Measurements from ENCODE around the gene GFOD1.
A peak's percentile ranks its signal among the peaks of the same experiment; 100 is the strongest.

The GFOD1 gene

DNA sequence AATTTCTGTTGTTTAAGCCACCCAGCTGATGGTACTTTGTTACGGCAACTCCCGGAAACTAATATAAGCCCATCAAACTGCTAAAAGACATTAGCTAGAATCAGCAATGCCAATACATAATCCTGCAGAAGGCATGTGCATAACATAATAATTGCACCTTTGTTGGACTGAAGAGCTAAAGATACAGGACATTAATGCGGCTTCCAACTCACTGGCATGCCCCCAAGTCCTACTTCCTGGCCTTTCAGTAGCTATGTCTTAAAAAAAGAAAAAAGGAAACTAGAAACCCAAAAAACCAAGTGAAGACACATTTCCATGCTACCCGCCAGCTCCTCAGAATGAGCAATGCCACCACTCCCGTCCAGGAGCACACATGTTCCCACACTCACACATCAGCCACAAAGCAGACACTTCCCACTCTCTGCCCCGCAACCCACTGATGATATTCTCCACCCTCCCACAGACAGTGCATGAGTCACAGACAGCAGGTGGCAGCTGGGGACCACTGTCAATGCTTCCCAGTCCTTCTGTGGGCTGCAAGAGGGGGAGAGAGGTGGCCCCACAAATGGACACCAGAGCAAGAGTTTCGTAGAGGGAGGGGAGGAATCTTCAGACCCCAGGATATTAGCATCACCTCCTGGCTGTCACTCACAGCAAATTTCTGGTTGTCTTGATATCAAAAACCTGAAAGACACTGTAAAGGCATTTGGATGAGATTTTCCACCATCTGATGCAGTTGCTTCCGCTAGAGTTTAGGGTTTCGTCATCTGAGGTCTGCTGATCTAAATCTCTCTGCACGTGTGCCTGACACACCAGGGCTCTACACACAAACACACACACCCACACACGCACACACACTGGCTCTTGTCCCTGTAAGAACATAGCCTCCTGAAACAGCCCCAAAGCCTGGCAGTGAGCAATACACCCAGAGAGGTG is 32.8 kb downstream of the GFOD1 start:
- Histone ChIP-seq H3K4me1 (ENCODE audit: control insufficient read depth, insufficient read depth, low read length) (no peaks in the 10 kb centered on the region), H3K9me3 (ENCODE audit: control insufficient read depth, insufficient read depth, low read length) (no peaks in the 10 kb centered on the region), H3K27me3 (ENCODE audit: control insufficient read depth, insufficient read depth, low read length) (no peaks in the 10 kb centered on the region), H3K36me3 (ENCODE audit: control insufficient read depth, insufficient read depth, low read length) (no peaks in the 10 kb centered on the region), H3K4me3 (ENCODE audit: low read depth, low read length) (no peak overlapping the region), H3K9ac (ENCODE audit: low read depth, low read length) (no peak overlapping the region)

DNA sequence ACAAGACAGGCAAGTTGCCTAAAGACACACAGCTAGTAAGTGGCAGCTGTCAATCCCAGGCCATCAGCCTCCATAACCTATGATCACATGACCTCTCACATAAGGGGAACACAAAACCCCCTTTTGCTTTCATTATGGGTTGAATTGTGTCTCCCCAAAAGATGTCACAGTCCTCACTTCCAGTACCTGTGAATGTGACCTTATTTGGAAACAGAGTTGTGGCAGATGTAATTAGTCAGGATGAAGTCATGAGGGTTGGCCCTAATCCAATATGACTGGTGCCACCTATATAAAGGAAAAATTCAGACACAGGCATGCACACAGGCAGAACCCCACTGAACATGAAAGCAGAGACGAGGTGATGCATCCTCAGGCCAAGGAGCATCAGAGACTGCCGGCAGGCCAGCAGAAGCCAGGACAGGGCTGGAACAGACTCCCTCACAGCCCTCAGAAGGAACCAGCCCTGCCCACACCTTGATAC is 33.6 kb downstream of the GFOD1 start:
- no peaks in the 10 kb centered on the region for H3K4me1 ChIP-seq (ENCODE audit: control insufficient read depth, insufficient read depth, low read length)
- H3K4me3 ChIP-seq (ENCODE audit: low read depth, low read length) = no peak overlapping the region
- H3K9me3 ChIP-seq (ENCODE audit: control insufficient read depth, insufficient read depth, low read length) = no peaks in the 10 kb centered on the region
- no peak overlapping the region for H3K9ac ChIP-seq (ENCODE audit: low read depth, low read length)
- no peaks in the 10 kb centered on the region for H3K27me3 ChIP-seq (ENCODE audit: control insufficient read depth, insufficient read depth, low read length)
- H3K36me3 ChIP-seq (ENCODE audit: control insufficient read depth, insufficient read depth, low read length) = no peaks in the 10 kb centered on the region

DNA sequence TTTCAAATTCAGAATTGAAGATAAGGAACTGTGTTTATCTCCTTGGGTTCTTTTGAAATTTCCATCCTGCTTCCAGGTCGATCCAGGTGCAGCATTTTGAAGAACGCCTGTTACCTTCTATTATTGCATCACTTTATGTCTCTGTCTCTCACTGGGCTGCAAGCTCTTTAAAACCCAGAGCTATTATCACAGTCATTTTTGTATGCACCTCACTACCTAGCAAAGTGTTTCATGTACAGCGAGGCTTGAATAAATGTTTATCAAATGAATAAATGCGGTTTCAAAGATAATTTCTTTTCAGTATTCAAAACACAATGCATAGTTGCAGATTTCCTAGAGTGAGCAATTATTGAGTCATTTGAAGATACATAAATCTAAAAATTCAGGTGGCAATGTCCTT is 34.2 kb downstream of the GFOD1 start:
- H3K9me3 ChIP-seq (ENCODE audit: control insufficient read depth, insufficient read depth, low read length) = no peaks in the 10 kb centered on the region
- H3K4me3 ChIP-seq (ENCODE audit: low read depth, low read length) = no peak overlapping the region
- no peaks in the 10 kb centered on the region for H3K36me3 ChIP-seq (ENCODE audit: control insufficient read depth, insufficient read depth, low read length)
- no peak overlapping the region for H3K9ac ChIP-seq (ENCODE audit: low read depth, low read length)
- H3K27me3 ChIP-seq (ENCODE audit: control insufficient read depth, insufficient read depth, low read length) = no peaks in the 10 kb centered on the region
- no peaks in the 10 kb centered on the region for H3K4me1 ChIP-seq (ENCODE audit: control insufficient read depth, insufficient read depth, low read length)

DNA sequence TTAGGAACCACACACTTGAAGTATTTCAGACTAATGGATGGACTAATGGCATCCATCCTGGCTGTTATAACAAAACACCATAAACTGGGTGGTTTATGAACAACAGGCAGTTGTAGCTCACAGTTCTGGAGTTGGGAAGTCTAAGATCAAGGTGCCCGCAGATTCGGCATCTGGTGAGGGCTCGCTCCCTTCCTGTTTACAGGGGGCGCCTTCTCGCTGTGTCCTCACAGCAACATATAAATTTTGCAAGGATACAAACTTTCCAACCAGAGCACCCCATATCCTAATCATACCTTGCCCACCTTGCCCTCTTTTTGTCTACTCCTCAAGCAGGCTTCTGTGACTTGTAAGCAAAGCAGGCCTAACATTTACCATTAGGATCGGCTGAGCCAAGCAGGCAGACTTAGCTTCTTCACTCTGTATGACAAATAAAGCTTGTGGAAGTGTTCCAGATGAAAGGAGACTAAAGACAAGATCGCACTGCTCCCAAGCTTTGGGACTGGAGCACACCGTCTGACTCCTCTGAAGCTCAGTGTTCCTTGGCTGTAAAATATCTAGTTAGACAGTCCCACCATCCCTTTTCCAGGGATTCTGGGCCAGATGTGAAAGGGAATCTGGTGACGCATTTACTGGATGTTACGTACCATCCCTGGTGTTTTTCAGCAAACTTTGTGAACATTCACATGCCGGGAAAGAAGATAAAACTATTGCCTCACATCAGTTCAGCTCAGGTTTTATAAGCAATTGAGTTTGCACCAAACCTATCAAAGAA is 34.9 kb downstream of the GFOD1 start:
- Histone ChIP-seq H3K36me3 (ENCODE audit: control insufficient read depth, insufficient read depth, low read length) (no peaks in the 10 kb centered on the region), H3K27me3 (ENCODE audit: control insufficient read depth, insufficient read depth, low read length) (no peaks in the 10 kb centered on the region), H3K4me1 (ENCODE audit: control insufficient read depth, insufficient read depth, low read length) (no peaks in the 10 kb centered on the region), H3K4me3 (ENCODE audit: low read depth, low read length) (no peak overlapping the region), H3K9me3 (ENCODE audit: control insufficient read depth, insufficient read depth, low read length) (no peaks in the 10 kb centered on the region), H3K9ac (ENCODE audit: low read depth, low read length) (no peak overlapping the region)

DNA sequence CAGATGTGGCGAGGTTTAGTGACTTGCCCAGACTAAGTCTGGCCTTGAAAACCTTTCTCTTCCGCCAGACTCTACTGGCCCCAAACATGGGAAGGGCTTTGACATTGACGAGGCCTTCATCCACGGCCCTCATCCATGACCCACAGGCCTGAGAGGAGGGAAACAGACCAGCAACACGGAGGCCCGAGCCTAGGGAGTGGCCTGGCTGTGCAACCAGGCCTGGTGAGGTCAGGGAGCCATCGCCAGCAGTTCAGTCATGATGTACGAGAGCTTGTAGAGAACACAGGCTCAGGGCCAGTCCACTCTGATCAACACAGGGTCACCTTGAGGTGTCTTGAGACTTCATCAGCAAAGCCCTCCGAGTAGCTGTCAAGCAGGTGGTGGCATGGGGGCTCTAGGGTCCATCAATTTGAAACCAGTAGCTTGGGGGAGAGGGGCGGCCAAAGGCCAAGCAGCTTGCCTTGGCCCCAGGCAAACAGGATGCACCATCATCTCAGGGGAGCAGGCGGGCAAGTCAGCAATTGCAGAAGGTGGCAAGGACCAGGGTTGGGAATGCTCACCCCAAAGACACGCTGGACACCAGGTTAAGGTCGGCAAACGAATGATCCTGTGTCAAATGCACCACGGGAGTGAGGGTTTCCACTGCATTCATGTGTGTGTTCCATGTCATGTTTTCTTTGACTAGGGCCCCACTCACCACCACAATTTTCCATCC is 36.1 kb downstream of the GFOD1 start:
- no peaks in the 10 kb centered on the region for H3K27me3 ChIP-seq (ENCODE audit: control insufficient read depth, insufficient read depth, low read length)
- no peaks in the 10 kb centered on the region for H3K36me3 ChIP-seq (ENCODE audit: control insufficient read depth, insufficient read depth, low read length)
- no peaks in the 10 kb centered on the region for H3K9me3 ChIP-seq (ENCODE audit: control insufficient read depth, insufficient read depth, low read length)
- H3K4me3 ChIP-seq (ENCODE audit: low read depth, low read length) = no peak overlapping the region
- H3K4me1 ChIP-seq (ENCODE audit: control insufficient read depth, insufficient read depth, low read length) = no peaks in the 10 kb centered on the region
- H3K9ac ChIP-seq (ENCODE audit: low read depth, low read length) = no peak overlapping the region

DNA sequence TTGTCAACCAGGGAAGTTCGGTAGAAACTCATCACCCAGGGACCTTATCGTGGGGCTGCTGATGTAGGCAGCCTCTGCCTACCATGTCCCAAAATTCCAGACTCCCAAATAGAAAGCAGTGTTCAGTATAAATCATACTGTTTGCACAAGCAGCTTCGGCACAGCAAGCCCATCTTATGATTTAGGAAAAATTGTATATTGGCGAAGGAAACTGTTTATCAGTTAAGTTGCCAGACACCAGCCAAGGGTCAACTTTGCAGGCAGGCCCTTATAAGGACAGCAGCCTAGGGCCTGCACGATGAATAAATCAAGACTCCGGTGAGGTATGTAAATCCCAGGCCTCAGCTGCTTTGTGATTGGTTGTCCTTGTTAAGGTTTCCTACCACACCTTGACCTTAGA is 36.8 kb downstream of the GFOD1 start:
- no peaks in the 10 kb centered on the region for H3K27me3 ChIP-seq (ENCODE audit: control insufficient read depth, insufficient read depth, low read length)
- H3K4me1 ChIP-seq (ENCODE audit: control insufficient read depth, insufficient read depth, low read length) = no peaks in the 10 kb centered on the region
- H3K4me3 ChIP-seq (ENCODE audit: low read depth, low read length) = no peak overlapping the region
- H3K9ac ChIP-seq (ENCODE audit: low read depth, low read length) = no peak overlapping the region
- no peaks in the 10 kb centered on the region for H3K36me3 ChIP-seq (ENCODE audit: control insufficient read depth, insufficient read depth, low read length)
- no peaks in the 10 kb centered on the region for H3K9me3 ChIP-seq (ENCODE audit: control insufficient read depth, insufficient read depth, low read length)

DNA sequence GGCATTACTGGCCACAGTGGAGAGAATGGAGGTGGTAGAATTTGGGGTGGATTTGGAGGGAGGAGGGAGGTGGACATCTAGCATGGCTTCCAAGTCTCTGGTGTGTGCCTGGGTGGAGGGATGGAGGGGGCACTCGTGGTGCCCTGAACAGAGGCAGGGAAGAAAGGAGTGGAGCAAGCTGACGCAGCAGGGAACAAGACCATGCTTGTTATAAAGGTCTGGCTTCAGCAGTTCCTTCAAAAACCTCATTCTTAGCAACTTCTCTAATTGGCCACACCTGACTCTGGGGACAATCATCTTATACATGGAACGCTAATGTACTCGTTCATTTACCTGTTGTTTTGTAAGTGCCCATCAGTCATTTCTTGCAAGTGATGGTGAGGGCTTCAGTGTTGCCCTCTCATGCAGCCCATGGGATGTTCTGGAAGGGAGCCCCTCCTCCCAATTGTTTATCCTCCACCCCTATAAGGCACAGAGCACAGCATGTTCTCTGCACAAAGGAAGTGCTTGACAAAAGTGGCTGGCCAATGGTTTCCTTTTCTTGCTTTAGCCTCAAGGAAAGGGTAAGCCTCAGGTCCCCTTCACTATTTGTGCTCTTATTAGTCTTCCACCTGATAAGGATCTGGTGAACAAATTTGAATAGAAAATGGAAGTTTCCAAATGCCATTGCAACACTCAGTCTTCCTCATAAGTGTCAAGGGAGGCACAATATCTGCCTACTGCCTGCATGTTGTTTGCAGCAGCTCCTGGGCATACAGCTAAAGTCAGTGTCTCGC is 39.3 kb downstream of the GFOD1 start:
- no peak overlapping the region for H3K9ac ChIP-seq (ENCODE audit: low read depth, low read length)
- no peaks in the 10 kb centered on the region for H3K4me1 ChIP-seq (ENCODE audit: control insufficient read depth, insufficient read depth, low read length)
- H3K27me3 ChIP-seq (ENCODE audit: control insufficient read depth, insufficient read depth, low read length) = no peaks in the 10 kb centered on the region

DNA sequence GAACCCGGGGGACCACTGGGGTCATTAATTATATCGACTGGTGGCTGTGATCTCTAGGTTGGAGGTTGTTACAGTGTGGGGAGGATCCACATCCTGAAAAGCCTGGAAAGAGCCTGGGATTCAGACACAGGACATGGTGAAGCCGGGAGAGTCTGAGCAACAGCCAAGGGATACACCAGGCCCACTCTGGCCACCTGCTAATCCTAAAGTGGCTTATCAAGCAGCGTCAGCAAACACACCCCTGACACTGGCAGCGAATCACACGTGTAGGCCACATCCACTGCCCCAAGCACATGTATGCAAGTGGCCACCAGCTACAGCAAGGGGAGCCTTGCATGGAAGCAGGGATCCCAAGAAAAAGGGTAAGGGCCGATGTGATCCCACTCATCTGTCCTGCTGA is 41.0 kb downstream of the GFOD1 start:
- H3K9ac ChIP-seq (ENCODE audit: low read depth, low read length) = no peak overlapping the region
- no peaks in the 10 kb centered on the region for H3K36me3 ChIP-seq (ENCODE audit: control insufficient read depth, insufficient read depth, low read length)
- H3K9me3 ChIP-seq (ENCODE audit: control insufficient read depth, insufficient read depth, low read length) = no peaks in the 10 kb centered on the region
- no peak overlapping the region for H3K4me3 ChIP-seq (ENCODE audit: low read depth, low read length)
- no peaks in the 10 kb centered on the region for H3K27me3 ChIP-seq (ENCODE audit: control insufficient read depth, insufficient read depth, low read length)
- H3K4me1 ChIP-seq (ENCODE audit: control insufficient read depth, insufficient read depth, low read length) = no peaks in the 10 kb centered on the region

More for the DNA sequence above, 39.3 kb downstream of the GFOD1 start:
- H3K36me3 ChIP-seq (ENCODE audit: control insufficient read depth, insufficient read depth, low read length) = no peaks in the 10 kb centered on the region
- H3K9me3 ChIP-seq (ENCODE audit: control insufficient read depth, insufficient read depth, low read length) = no peaks in the 10 kb centered on the region
- no peak overlapping the region for H3K4me3 ChIP-seq (ENCODE audit: low read depth, low read length)

DNA sequence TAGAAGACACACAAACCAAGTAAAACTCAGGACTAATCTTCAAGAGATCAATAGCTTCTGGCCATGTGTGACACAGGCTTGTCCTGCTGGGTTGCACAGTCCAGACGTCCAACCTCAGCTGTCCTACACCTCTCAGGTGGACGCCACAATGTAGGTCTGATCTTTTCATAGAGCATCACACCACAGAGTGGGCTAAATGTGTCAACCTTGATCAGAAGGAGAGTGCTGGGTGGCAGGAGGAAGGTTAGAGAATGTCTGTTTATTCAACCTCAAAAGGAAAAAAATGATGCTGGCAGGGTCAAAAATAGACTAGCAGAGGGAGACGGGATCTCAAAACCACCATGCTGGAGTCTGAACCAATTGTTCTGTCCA is 41.7 kb downstream of the GFOD1 start:
- Histone ChIP-seq H3K36me3 (ENCODE audit: control insufficient read depth, insufficient read depth, low read length) (no peaks in the 10 kb centered on the region), H3K9me3 (ENCODE audit: control insufficient read depth, insufficient read depth, low read length) (no peaks in the 10 kb centered on the region)

DNA sequence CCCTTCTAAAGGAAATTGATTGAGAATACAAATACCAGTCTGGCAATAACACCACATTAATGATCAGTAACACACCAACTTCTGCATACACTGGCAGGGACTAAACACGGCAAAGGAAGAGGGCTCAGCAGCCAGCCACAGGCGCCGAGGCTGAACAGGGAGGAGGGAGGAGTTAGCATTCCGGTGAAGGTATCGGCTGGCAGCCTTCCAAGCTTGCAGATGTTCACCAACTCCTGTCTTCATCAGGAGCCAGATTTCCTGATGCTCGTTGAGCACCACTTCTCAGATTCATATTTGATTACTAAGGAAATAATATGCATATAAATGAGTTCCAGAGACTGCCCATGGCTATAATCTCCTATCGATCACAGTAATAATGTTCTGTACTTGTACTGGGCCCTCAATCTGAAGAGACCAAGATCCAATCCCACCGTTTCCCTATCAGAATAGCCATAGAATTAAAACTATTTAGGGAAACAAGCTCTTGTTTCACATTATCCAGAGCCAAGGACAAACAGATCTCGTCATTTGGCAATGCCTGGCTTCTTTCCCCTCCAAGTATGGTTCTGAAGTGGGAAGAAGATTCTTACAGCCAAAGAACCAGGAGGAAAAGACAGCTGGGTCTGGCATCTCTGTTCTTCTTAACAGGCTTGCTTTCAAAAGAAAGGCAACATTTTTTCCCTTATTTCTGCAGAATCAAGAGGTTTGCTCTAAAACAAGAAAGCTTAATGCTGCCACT is 42.2 kb downstream of the GFOD1 start:
- Histone ChIP-seq H3K36me3 (ENCODE audit: control insufficient read depth, insufficient read depth, low read length) (no peaks in the 10 kb centered on the region), H3K4me3 (ENCODE audit: low read depth, low read length) (no peak overlapping the region), H3K9ac (ENCODE audit: low read depth, low read length) (no peak overlapping the region), H3K9me3 (ENCODE audit: control insufficient read depth, insufficient read depth, low read length) (no peaks in the 10 kb centered on the region), H3K4me1 (ENCODE audit: control insufficient read depth, insufficient read depth, low read length) (no peaks in the 10 kb centered on the region), H3K27me3 (ENCODE audit: control insufficient read depth, insufficient read depth, low read length) (no peaks in the 10 kb centered on the region)

More for the DNA sequence above, 41.7 kb downstream of the GFOD1 start:
- H3K4me3 ChIP-seq (ENCODE audit: low read depth, low read length) = no peak overlapping the region
- no peaks in the 10 kb centered on the region for H3K4me1 ChIP-seq (ENCODE audit: control insufficient read depth, insufficient read depth, low read length)
- no peaks in the 10 kb centered on the region for H3K27me3 ChIP-seq (ENCODE audit: control insufficient read depth, insufficient read depth, low read length)
- peak overlapping the region; percentile 43 for H3K9ac ChIP-seq (ENCODE audit: low read depth, low read length)

All from iPS-15b (cell line).